ENCODE results near the gene CDIP1. TPM values are rescaled to one million over a fixed set of nuclear protein-coding genes. Genes with fewer than 3 reads are reported as not detected.

The CDIP1 gene
- total and polyA plus RNA-seq, 10 of the 15 experiments (the other 5 are each of a cell fraction or from before 2014, with no cell fraction given): 6.1 to 32.4 (median 13.6) TPM

DNA sequence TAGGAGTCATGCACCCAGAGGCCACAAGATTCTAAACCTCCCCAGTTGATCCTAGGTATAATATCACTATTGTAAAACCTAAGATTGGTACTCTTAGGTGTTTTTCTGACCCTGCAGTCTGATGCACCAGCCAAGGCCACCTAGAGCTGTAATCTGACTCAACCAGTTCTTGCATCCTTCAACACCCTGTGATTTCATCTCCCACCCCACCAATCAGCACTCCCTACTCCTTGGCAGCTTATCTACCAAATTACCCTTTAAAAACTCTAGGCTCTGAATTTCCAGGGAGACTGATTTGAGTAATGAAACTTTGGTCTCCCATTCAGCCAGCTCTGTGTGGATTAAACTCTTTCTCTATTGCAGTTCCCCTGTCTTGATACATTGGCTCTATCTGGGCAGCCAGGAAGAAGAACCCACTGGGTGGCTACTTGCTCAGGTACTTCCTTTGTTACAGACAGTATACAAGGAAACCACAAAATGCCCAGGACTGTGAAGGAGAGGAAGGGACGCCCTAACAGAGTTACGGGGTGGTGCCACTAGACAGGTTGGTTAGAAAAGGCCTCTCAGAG is 1.2 kb upstream of the CDIP1 start (continued):
- TF ChIP-seq, protein P1, sequence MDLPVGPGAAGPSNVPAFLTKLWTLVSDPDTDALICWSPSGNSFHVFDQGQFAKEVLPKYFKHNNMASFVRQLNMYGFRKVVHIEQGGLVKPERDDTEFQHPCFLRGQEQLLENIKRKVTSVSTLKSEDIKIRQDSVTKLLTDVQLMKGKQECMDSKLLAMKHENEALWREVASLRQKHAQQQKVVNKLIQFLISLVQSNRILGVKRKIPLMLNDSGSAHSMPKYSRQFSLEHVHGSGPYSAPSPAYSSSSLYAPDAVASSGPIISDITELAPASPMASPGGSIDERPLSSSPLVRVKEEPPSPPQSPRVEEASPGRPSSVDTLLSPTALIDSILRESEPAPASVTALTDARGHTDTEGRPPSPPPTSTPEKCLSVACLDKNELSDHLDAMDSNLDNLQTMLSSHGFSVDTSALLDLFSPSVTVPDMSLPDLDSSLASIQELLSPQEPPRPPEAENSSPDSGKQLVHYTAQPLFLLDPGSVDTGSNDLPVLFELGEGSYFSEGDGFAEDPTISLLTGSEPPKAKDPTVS (IDR thresholded peaks at IDR 0.05; ENCODE audit: low read depth, low read length): no peak
- TF ChIP-seq, protein P2, sequence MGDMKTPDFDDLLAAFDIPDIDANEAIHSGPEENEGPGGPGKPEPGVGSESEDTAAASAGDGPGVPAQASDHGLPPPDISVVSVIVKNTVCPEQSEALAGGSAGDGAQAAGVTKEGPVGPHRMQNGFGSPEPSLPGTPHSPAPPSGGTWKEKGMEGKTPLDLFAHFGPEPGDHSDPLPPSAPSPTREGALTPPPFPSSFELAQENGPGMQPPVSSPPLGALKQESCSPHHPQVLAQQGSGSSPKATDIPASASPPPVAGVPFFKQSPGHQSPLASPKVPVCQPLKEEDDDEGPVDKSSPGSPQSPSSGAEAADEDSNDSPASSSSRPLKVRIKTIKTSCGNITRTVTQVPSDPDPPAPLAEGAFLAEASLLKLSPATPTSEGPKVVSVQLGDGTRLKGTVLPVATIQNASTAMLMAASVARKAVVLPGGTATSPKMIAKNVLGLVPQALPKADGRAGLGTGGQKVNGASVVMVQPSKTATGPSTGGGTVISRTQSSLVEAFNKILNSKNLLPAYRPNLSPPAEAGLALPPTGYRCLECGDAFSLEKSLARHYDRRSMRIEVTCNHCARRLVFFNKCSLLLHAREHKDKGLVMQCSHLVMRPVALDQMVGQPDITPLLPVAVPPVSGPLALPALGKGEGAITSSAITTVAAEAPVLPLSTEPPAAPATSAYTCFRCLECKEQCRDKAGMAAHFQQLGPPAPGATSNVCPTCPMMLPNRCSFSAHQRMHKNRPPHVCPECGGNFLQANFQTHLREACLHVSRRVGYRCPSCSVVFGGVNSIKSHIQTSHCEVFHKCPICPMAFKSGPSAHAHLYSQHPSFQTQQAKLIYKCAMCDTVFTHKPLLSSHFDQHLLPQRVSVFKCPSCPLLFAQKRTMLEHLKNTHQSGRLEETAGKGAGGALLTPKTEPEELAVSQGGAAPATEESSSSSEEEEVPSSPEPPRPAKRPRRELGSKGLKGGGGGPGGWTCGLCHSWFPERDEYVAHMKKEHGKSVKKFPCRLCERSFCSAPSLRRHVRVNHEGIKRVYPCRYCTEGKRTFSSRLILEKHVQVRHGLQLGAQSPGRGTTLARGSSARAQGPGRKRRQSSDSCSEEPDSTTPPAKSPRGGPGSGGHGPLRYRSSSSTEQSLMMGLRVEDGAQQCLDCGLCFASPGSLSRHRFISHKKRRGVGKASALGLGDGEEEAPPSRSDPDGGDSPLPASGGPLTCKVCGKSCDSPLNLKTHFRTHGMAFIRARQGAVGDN (IDR thresholded peaks at IDR 0.05): no peak
- no peak for TF ChIP-seq SUZ12 (IDR thresholded peaks at IDR 0.05; ENCODE audit: unreplicated experiment)

Measured in GM12878 (cell line).